K562 (cell line): Measurements from ENCODE around the gene MAGIX. TPM values are rescaled to one million over a fixed set of nuclear protein-coding genes. Genes with fewer than 3 reads are reported as not detected.

Experiments used
- ATAC-seq: fragments of 200-7000 bp; cut with Tn5 transposase; 3 replicates; pipeline ENCODE4 v1.9.1; 2020; ENCODE audit warnings: moderate library complexity
- BruUV-seq: library from RNA; stranded (reverse); fragments of 400-500 nt; replicated peaks from 2 replicates; lab custom pipeline; 2021; lab: Mats Ljungman, UMichigan
- CTCF ChIA-PET: fragments of 300-600 bp; formaldehyde crosslinking; extraction: SDS; loops from one replicate; lab custom pipeline; 2021; ENCODE audit warnings: low intra/inter-chr PET ratio; lab: Yijun Ruan, JAX
- POLR2A ChIA-PET: fragments of 300-600, 350-650 bp; sonication (Branson Sonifier 250); formaldehyde crosslinking; extraction: SDS; loops from one replicate; lab custom pipeline; 2021; ENCODE audit warnings: antibody characterized with exemption, inconsistent platforms; lab: Yijun Ruan, JAX
- DNase-seq, 4 experiments: peaks; one replicate each; pipeline versions ENCODE4 v3.0.0 to v3.0.0-alpha.2; 2011 to 2018; ENCODE audit warnings: low spot score in 3 of 4, mixed read lengths in 3 of 4; ENCODE audit errors: extremely low read depth in 1 of 4
- FAIRE-seq: peaks from 2 replicates; lab custom pipeline; 2011; peaks lifted over from hg19 to GRCh38; lab: Jason Lieb, UNC
- H2AFZ ChIP-seq: 2 replicates; pipeline ENCODE4 v1.6.0; 2011; ENCODE audit warnings: low read depth, low read length, control low read depth, inconsistent platforms
- H3K27ac ChIP-seq: fragments of 200-600 bp; 3 replicates; pipeline ENCODE4 v1.8.0; 2011; ENCODE audit warnings: low read depth, mild to moderate bottlenecking, control low read depth, inconsistent platforms, low read length, moderate library complexity, mixed read lengths; ENCODE audit errors: extremely low read depth
- H3K27me3 ChIP-seq, 2 experiments: fragments of 300-600 bp in 1 of 2; 2 replicates in 1 of 2; 3 replicates in 1 of 2; pipeline versions ENCODE4 v1.6.0 to v1.8.0; 2011; ENCODE audit warnings: inconsistent platforms in 2 of 2, low read length in 2 of 2, mild to moderate bottlenecking in 1 of 2, mixed read lengths in 1 of 2, moderate library complexity in 1 of 2; ENCODE audit not compliant: control insufficient read depth in 2 of 2, insufficient read depth in 2 of 2
- H3K36me3 ChIP-seq: fragments of 300-600 bp; 3 replicates; pipeline ENCODE4 v1.8.0; 2011; ENCODE audit warnings: mild to moderate bottlenecking, low read length, inconsistent platforms; ENCODE audit not compliant: control insufficient read depth, insufficient read depth
- H3K4me1 ChIP-seq, 2 experiments: fragments of 200-600 bp in 1 of 2; replicated peaks in 1 of 2; 2 replicates in 1 of 2; 3 replicates in 1 of 2; pipeline versions ENCODE4 v1.5.1 to v1.8.0; 2011; ENCODE audit warnings: inconsistent platforms in 2 of 2, low read length in 2 of 2, mild to moderate bottlenecking in 1 of 2, mixed read lengths in 1 of 2, moderate library complexity in 1 of 2; ENCODE audit not compliant: control insufficient read depth in 2 of 2, insufficient read depth in 2 of 2
- H3K4me2 ChIP-seq: 2 replicates; pipeline ENCODE4 v1.6.1; 2011; ENCODE audit warnings: low read length, control low read depth, inconsistent platforms, mixed read lengths; ENCODE audit not compliant: insufficient read depth
- H3K4me3 ChIP-seq: fragments of 200-600 bp; sonication (generic), shearing (Covaris generic); 2 replicates; pipeline ENCODE4 v1.5.1; 2016; ENCODE audit warnings: control low read depth, inconsistent platforms
- H3K79me2 ChIP-seq: fragments of 200-600 bp; 3 replicates; pipeline ENCODE4 v1.8.0; 2011; ENCODE audit warnings: low read length, inconsistent platforms; ENCODE audit not compliant: control insufficient read depth, insufficient read depth
- H3K9ac ChIP-seq, 2 experiments: 2 replicates each; pipeline versions ENCODE4 v1.6.0 to v1.6.1; 2011; ENCODE audit warnings: low read depth in 2 of 2, low read length in 2 of 2, control low read depth in 1 of 2, inconsistent platforms in 1 of 2, mild to moderate bottlenecking in 1 of 2, mixed read lengths in 1 of 2; ENCODE audit not compliant: insufficient read depth in 1 of 2
- H3K9me1 ChIP-seq: one replicate; pipeline ENCODE4 v1.6.0; 2011; ENCODE audit warnings: inconsistent platforms, mild to moderate bottlenecking, low read length, moderate library complexity; ENCODE audit not compliant: control insufficient read depth, insufficient read depth
- H3K9me3 ChIP-seq: replicated peaks from 2 replicates; pipeline ENCODE4 v1.5.1; 2011; ENCODE audit warnings: low read depth, low read length, inconsistent platforms; ENCODE audit not compliant: control insufficient read depth, insufficient read depth
- H4K20me1 ChIP-seq: replicated peaks from 2 replicates; pipeline ENCODE4 v1.6.1; 2011; ENCODE audit warnings: low read length, inconsistent platforms, mixed read lengths; ENCODE audit not compliant: control insufficient read depth, insufficient read depth
- CTCF ChIP-seq, 3 experiments: IDR thresholded peaks in 2 of 3; conservative IDR thresholded peaks in 1 of 3; 2 replicates each; pipeline ENCODE4 v1.5.1; 2011 to 2012; ENCODE audit warnings: low read length in 3 of 3, mild to moderate bottlenecking in 3 of 3, control low read depth in 2 of 3, improper control_type of control experiment in 1 of 3, inconsistent platforms in 1 of 3, low read depth in 1 of 3, mixed read lengths in 1 of 3, moderate library complexity in 1 of 3; ENCODE audit not compliant: insufficient read depth in 2 of 3
- E2F3 ChIP-seq: fragments of 250-450 bp; sonication (Bioruptor Pico); IDR thresholded peaks from 2 replicates; pipeline ENCODE4 v1.4.0; 2020; ENCODE audit warnings: mild to moderate bottlenecking
- FOXK1 ChIP-seq: sonication (generic); formaldehyde crosslinking; IDR thresholded peaks from 2 replicates; pipeline ENCODE4 v1.8.0; 2022; ENCODE audit warnings: missing genetic modification reagents, mild to moderate bottlenecking, borderline replicate concordance
- MIER1 ChIP-seq: fragments of 450-650 bp; IDR thresholded peaks from 2 replicates; pipeline ENCODE4 v1.6.1; 2016; ENCODE audit warnings: antibody characterized with exemption, mild to moderate bottlenecking, low read depth
- NFXL1 ChIP-seq: fragments of 450-650 bp; formaldehyde crosslinking; IDR thresholded peaks from 2 replicates; pipeline ENCODE4 v1.4.0; 2021; ENCODE audit warnings: mild to moderate bottlenecking
- REST ChIP-seq, 2 experiments: fragments of 450-650 bp; formaldehyde crosslinking in 1 of 2; IDR thresholded peaks; 2 replicates each; pipeline versions ENCODE4 v1.4.0 to v1.6.1; 2014 to 2020; ENCODE audit warnings: mild to moderate bottlenecking in 2 of 2, borderline replicate concordance in 1 of 2, low read depth in 1 of 2
- YY1 ChIP-seq, 3 experiments: IDR thresholded peaks; 2 replicates each; pipeline ENCODE4 v1.6.1; 2011; ENCODE audit warnings: low read length in 2 of 3, mild to moderate bottlenecking in 2 of 3, moderate library complexity in 2 of 3, borderline replicate concordance in 1 of 3, control low read depth in 1 of 3, low read depth in 1 of 3; ENCODE audit not compliant: insufficient read depth in 3 of 3, insufficient replicate concordance in 2 of 3, control insufficient read depth in 1 of 3, insufficient read length in 1 of 3; ENCODE audit errors: extremely low read depth in 1 of 3
- ZSCAN32 ChIP-seq: fragments of 450-650 bp; formaldehyde crosslinking; IDR thresholded peaks from 2 replicates; pipeline ENCODE4 v1.4.0; 2020; ENCODE audit warnings: mild to moderate bottlenecking, moderate library complexity
- WGBS: fragments of 100-300 bp; shearing (Covaris generic); methylation state at CpG from one replicate; pipeline ENCODE4 v1.1.6; 2016; ENCODE audit warnings: low coverage, mixed read lengths; ENCODE audit not compliant: insufficient coverage; ENCODE audit errors: missing lambda C conversion rate; 5-methylcytosine and 5-hydroxymethylcytosine counted together
- in situ Hi-C: fragments of 300-500 bp; cut with MboI; formaldehyde crosslinking; loops from 4 replicates; pipeline ENCODE4 v1.15.0; 2018; ENCODE audit warnings: inconsistent platforms, mixed read lengths
- intact Hi-C: fragments of 100-400 bp; cut with micrococcal nuclease; formaldehyde crosslinking; loops from 2 replicates; pipeline ENCODE4 v1.14.2; 2022
- polyA plus RNA-seq, 8 experiments: library from polyadenylated mRNA; depleted of rRNA in 4 of 8; stranded (reverse) in 5 of 8; unstranded in 3 of 8; fragments of >200 nt; fragmentation: Nextera tagmentation in 2 of 8; fragmentation: Illumina TruSeq in 1 of 8; extraction: Ambion mirVana in 2 of 8; extraction: Trizol in 1 of 8; gene quantifications; 2 replicates each; pipeline versions ENCODE4 v1.2.1 to v1.2.3, GENCODE V29; 2011 to 2014; ENCODE audit warnings: inconsistent platforms in 1 of 8, missing spikeins in 1 of 8
- total RNA-seq, 7 experiments: library from RNA; depleted of rRNA in 6 of 7; stranded (reverse); fragments of >200 nt in 6 of 7; fragmentation: Illumina TruSeq in 2 of 7; extraction: Trizol in 2 of 7; gene quantifications; 2 replicates each; pipeline versions ENCODE4 v1.2.1 to v1.2.3, GENCODE V29; 2011 to 2021; ENCODE audit warnings: low replicate concordance in 1 of 7

The MAGIX gene
- total and polyA plus RNA-seq, 9 of the 15 experiments (the other 6 are each of a cell fraction or from before 2014, with no cell fraction given): 0.08 to 3.5 (median 0.47) TPM

GRCh38 chrX:49192722-49193328, 30.3 kb downstream of the MAGIX start:
- in situ Hi-C loops: no loop called here
- Histone ChIP-seq H3K4me1 (peaks cover 27 to 38% of the 10 kb centered on the region in 2 experiments; a peak in 4 of 5 replicates), H3K9me1 (no peaks in the 10 kb centered on the region), H3K9me3 (no peaks in the 10 kb centered on the region), H3K4me3 (no peak overlapping the region), H2AFZ (peak overlapping the region; percentile 76), H3K36me3 (no peaks in the 10 kb centered on the region), H3K79me2 (peaks cover 18% of the 10 kb centered on the region; the same call in 2 of the 3 replicates), H4K20me1 (no peaks in the 10 kb centered on the region), H3K27me3 (no peaks in the 10 kb centered on the region), H3K9ac (peak overlapping the region; percentile 23 to 84; a peak in 3 of 4 replicates), H3K4me2 (peak overlapping the region; percentile 55), H3K27ac (peak overlapping the region; percentile 63)
- intact Hi-C loops: loop anchor here (5.0 kb wide), 1 partner anchor 46 kb away; no protein-coding TSS in a partner anchor
- ChIA-PET POLR2A (interaction anchor here (0.7 to 1.0 kb wide), 4 partner anchors 9 to 399 kb away, joined by 3 read pairs; partner anchors contain the start of gene PLP2), CTCF (no interaction called here)
- DNase-seq (peak in 2 of 4 experiments; percentile 45 to 69), FAIRE-seq (peak; percentile 81), ATAC-seq (no peak)
- no TSS peak for BruUV-seq
- 12% methylated on average over 3 of the region's 10 CpGs for WGBS
- TF ChIP-seq MIER1: 0 out of 2 replicates have a peak, but pooled peaks have one; percentile 21
- TF ChIP-seq YY1 (IDR thresholded peaks at IDR 0.05; ENCODE audit: borderline replicate concordance in 1 of 3, control insufficient read depth in 1 of 3, extremely low read depth in 1 of 3, insufficient read depth in 3 of 3, insufficient read length in 1 of 3, insufficient replicate concordance in 2 of 3, low read depth in 1 of 3, low read length in 2 of 3): peak in 1 of 3 experiments; percentile 6
- TF ChIP-seq CTCF (IDR thresholded peaks at IDR 0.05 in 2 of 3, conservative IDR thresholded peaks at IDR 0.05 in 1 of 3; ENCODE audit: insufficient read depth in 2 of 3, low read depth in 1 of 3, low read length in 3 of 3): peak; percentile 57 to 80 (median 64)
- no peak for TF ChIP-seq FOXK1 (CRISPR knock-in tag)
- no peak for TF ChIP-seq NFXL1 (CRISPR knock-in tag)
- TF ChIP-seq E2F3: no peak
- TF ChIP-seq REST (IDR thresholded peaks at IDR 0.05; ENCODE audit: borderline replicate concordance): peak; percentile 39; the same call in 1 of the 2 replicates
- TF ChIP-seq REST (CRISPR knock-in tag; IDR thresholded peaks at IDR 0.05; ENCODE audit: low read depth): no peak
- TF ChIP-seq ZSCAN32 (CRISPR knock-in tag): no peak
